HL-60 (cell line): ENCODE results near the gene LAMA2.

Experiments used
- CTCF ChIP-seq: IDR thresholded peaks from one replicate; pipeline ENCODE4 v1.5.1; 2011; ENCODE audit warnings: low read length, control low read depth, inconsistent platforms; ENCODE audit not compliant: insufficient read depth
- POLR2AphosphoS5 ChIP-seq: IDR thresholded peaks from 2 replicates; pipeline ENCODE4 v1.6.1; 2012; ENCODE audit warnings: low read depth
- REST ChIP-seq: IDR thresholded peaks from 2 replicates; pipeline ENCODE4 v1.6.1; 2012; ENCODE audit warnings: low read depth; ENCODE audit not compliant: insufficient replicate concordance

GRCh38 chr6:129451187-129451586 is 568.2 kb downstream of the LAMA2 start:
- TF ChIP-seq CTCF: no peak
- no peak for TF ChIP-seq REST
- TF ChIP-seq POLR2AphosphoS5: no peak
